Measurements from ENCODE around the gene SKI.

The SKI gene

GRCh38 chr1:2210786-2211185, 17.3 kb upstream of the SKI start:
- DNase-seq, result no peak

GRCh38 chr1:2212274-2212531, 15.9 kb upstream of the SKI start:
- no peak for DNase-seq

GRCh38 chr1:2212532-2213491, 15.3 kb upstream of the SKI start:
- peak; percentile 68 for DNase-seq

- DNase-seq, result no peak
These were observed 14.3 kb upstream of the SKI start for GRCh38 chr1:2213576-2214505.

- DNase-seq, result no peak
These were observed 13.4 kb upstream of the SKI start for GRCh38 chr1:2214541-2215241.

GRCh38 chr1:2215329-2215728, 12.8 kb upstream of the SKI start:
- no peak for DNase-seq

- no peak for DNase-seq
These were observed 12.0 kb upstream of the SKI start for GRCh38 chr1:2215909-2216766.

- DNase-seq, result no peak
These were observed 11.4 kb upstream of the SKI start for GRCh38 chr1:2216767-2217058.

GRCh38 chr1:2221271-2221670, 6.8 kb upstream of the SKI start:
- no peak for DNase-seq

- no peak for DNase-seq
These were observed 3.9 kb upstream of the SKI start for GRCh38 chr1:2224170-2224584.

- no peak for DNase-seq
These were observed 3.3 kb upstream of the SKI start for GRCh38 chr1:2224631-2225428.

- no peak for DNase-seq
These were observed 1.4 kb upstream of the SKI start for GRCh38 chr1:2226525-2227345.

- DNase-seq, result peak; percentile 95
These were observed 568 bp upstream of the SKI start for GRCh38 chr1:2227346-2228156.

GRCh38 chr1:2228694-2229036, 546 bp downstream of the SKI start:
- DNase-seq, result peak; percentile 45

- DNase-seq, result peak; percentile 68
These were observed 1.1 kb downstream of the SKI start for GRCh38 chr1:2229037-2229864.

GRCh38 chr1:2229911-2230731, 2.0 kb downstream of the SKI start:
- peak; percentile 44 for DNase-seq

GRCh38 chr1:2230781-2231531, 2.8 kb downstream of the SKI start:
- DNase-seq, result peak; percentile 57

Data from stimulated activated CD8-positive, alpha-beta memory T cell treated with anti-CD3 and anti-CD28 coated beads, Interleukin-4, amount 100 ng/mL, for 48 hours (primary cell).